NCI-H2107 (cell line): ENCODE data around the gene ASB8.

Source experiments
- DNase-seq: peaks from one replicate; lab custom pipeline; 2025; lab: John Stamatoyannopoulos, UW

The ASB8 gene

GRCh38 chr12:48157018-48157888 is at the start of gene ASB8:
Gene ASB8, minus strand, starts transcription at chr12:48157515. Its CDS starts 4,019 bp downstream, at chr12:48153496.
- DNase-seq: peak; percentile 92

- no peak for DNase-seq
Observed at GRCh38 chr12:48203192-48203591, 45.9 kb upstream of the ASB8 start, which contains the start of gene OR10AD1. Gene OR10AD1, minus strand, starts transcription at chr12:48203292. Its CDS starts 0 bp downstream, at chr12:48203292.

GRCh38 chr12:48202766-48203165 is 45.5 kb upstream of the ASB8 start:
- DNase-seq: no peak

- DNase-seq: no peak
Observed at GRCh38 chr12:48201516-48201915, 44.2 kb upstream of the ASB8 start.

GRCh38 chr12:48201091-48201490 is 43.8 kb upstream of the ASB8 start:
- DNase-seq: no peak

GRCh38 chr12:48199774-48200221 is 42.5 kb upstream of the ASB8 start:
- DNase-seq: no peak

- DNase-seq: no peak
Observed at GRCh38 chr12:48198985-48199384, 41.7 kb upstream of the ASB8 start.

GRCh38 chr12:48198672-48198971 is 41.3 kb upstream of the ASB8 start:
- no peak for DNase-seq

GRCh38 chr12:48197971-48198671 is 40.8 kb upstream of the ASB8 start:
- DNase-seq: peak; percentile 90

- DNase-seq: no peak
Observed at GRCh38 chr12:48197549-48197970, 40.2 kb upstream of the ASB8 start.

- no peak for DNase-seq
Observed at GRCh38 chr12:48194799-48195201, 37.5 kb upstream of the ASB8 start.

GRCh38 chr12:48193623-48194022 is 36.3 kb upstream of the ASB8 start:
- DNase-seq: no peak

- no peak for DNase-seq
Observed at GRCh38 chr12:48192861-48193260, 35.5 kb upstream of the ASB8 start.

GRCh38 chr12:48191096-48191495 is 33.8 kb upstream of the ASB8 start:
- no peak for DNase-seq

GRCh38 chr12:48189331-48190125 is 32.2 kb upstream of the ASB8 start:
- peak; percentile 48 for DNase-seq

GRCh38 chr12:48187916-48188695 is 30.8 kb upstream of the ASB8 start:
- no peak for DNase-seq

- no peak for DNase-seq
Observed at GRCh38 chr12:48185181-48185919, 28.0 kb upstream of the ASB8 start.

- DNase-seq: no peak
Observed at GRCh38 chr12:48184549-48184922, 27.2 kb upstream of the ASB8 start.

GRCh38 chr12:48183876-48184548 is 26.7 kb upstream of the ASB8 start:
- DNase-seq: no peak
